ENCODE measurements around the gene PICK1.

The PICK1 gene

DNA sequence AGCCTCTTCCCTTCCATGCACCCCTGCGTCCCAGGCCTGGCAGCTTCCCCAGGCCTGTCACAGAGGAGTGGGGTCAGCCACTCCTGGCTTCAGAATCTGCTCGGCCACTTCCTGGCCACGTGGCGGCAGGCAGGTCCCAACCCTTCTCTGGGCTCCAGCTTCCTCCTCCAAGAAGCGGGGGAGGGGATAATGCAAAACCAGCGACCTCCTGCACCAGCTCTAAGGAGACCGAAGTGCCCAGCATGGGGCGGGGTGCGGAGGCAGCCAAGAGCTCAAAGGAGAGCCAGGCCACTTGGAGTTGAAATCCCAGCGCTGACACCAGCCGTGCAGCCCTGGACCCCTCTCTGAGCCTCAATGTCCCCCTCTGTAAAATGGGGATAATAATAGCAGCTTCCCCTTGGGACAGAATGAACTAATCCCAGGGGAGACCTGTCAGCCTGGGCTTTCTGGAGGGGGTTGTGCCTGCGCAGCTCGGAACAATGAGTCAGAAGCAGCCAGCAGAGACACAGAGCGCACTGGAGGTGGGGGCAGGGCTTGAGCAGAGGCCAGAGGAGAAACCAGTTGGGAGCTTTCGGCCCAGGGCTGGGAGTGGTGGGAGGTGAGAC lies 22.8 kb upstream of the PICK1 start (continued):
- TF ChIP-seq ZNF555 (tag by site-specific recombination; conservative IDR thresholded peaks at IDR 0.05) (no peak), ZNF558 (tag by site-specific recombination; IDR thresholded peaks at IDR 0.05) (no peak), ZNF202 (tag by site-specific recombination; IDR thresholded peaks at IDR 0.05; ENCODE audit: borderline replicate concordance) (no peak), SP7 (tag by site-specific recombination; IDR thresholded peaks at IDR 0.05) (peak; percentile 78), ZNF24 (tag by site-specific recombination; IDR thresholded peaks at IDR 0.05) (peak; percentile 93), ZNF596 (tag by site-specific recombination; IDR thresholded peaks at IDR 0.05) (no peak), ZEB2 (tag by site-specific recombination; IDR thresholded peaks at IDR 0.05) (peak; percentile 73), ZNF2 (tag by site-specific recombination; IDR thresholded peaks at IDR 0.05) (peak; percentile 81), EGR2 (tag by site-specific recombination; IDR thresholded peaks at IDR 0.05; ENCODE audit: low read depth) (0 out of 2 replicates have a peak, but pooled peaks have one; percentile 23)
- TF ChIP-seq, protein P1, sequence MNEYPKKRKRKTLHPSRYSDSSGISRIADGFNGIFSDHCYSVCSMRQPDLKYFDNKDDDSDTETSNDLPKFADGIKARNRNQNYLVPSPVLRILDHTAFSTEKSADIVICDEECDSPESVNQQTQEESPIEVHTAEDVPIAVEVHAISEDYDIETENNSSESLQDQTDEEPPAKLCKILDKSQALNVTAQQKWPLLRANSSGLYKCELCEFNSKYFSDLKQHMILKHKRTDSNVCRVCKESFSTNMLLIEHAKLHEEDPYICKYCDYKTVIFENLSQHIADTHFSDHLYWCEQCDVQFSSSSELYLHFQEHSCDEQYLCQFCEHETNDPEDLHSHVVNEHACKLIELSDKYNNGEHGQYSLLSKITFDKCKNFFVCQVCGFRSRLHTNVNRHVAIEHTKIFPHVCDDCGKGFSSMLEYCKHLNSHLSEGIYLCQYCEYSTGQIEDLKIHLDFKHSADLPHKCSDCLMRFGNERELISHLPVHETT (tag by site-specific recombination; IDR thresholded peaks at IDR 0.05): peak; percentile 85
- TF ChIP-seq, protein P2, sequence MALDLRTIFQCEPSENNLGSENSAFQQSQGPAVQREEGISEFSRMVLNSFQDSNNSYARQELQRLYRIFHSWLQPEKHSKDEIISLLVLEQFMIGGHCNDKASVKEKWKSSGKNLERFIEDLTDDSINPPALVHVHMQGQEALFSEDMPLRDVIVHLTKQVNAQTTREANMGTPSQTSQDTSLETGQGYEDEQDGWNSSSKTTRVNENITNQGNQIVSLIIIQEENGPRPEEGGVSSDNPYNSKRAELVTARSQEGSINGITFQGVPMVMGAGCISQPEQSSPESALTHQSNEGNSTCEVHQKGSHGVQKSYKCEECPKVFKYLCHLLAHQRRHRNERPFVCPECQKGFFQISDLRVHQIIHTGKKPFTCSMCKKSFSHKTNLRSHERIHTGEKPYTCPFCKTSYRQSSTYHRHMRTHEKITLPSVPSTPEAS (tag by site-specific recombination; IDR thresholded peaks at IDR 0.05): peak; percentile 19; the same call in 1 of the 2 replicates
- TF ChIP-seq, protein P3, sequence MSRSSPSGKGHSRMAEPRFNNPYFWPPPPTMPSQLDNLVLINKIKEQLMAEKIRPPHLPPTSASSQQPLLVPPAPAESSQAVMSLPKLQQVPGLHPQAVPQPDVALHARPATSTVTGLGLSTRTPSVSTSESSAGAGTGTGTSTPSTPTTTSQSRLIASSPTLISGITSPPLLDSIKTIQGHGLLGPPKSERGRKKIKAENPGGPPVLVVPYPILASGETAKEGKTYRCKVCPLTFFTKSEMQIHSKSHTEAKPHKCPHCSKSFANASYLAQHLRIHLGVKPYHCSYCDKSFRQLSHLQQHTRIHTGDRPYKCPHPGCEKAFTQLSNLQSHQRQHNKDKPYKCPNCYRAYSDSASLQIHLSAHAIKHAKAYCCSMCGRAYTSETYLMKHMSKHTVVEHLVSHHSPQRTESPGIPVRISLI (tag by site-specific recombination; IDR thresholded peaks at IDR 0.05): no peak
- TF ChIP-seq, protein P4, sequence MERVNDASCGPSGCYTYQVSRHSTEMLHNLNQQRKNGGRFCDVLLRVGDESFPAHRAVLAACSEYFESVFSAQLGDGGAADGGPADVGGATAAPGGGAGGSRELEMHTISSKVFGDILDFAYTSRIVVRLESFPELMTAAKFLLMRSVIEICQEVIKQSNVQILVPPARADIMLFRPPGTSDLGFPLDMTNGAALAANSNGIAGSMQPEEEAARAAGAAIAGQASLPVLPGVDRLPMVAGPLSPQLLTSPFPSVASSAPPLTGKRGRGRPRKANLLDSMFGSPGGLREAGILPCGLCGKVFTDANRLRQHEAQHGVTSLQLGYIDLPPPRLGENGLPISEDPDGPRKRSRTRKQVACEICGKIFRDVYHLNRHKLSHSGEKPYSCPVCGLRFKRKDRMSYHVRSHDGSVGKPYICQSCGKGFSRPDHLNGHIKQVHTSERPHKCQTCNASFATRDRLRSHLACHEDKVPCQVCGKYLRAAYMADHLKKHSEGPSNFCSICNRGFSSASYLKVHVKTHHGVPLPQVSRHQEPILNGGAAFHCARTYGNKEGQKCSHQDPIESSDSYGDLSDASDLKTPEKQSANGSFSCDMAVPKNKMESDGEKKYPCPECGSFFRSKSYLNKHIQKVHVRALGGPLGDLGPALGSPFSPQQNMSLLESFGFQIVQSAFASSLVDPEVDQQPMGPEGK (tag by site-specific recombination; IDR thresholded peaks at IDR 0.05): peak; percentile 83

DNA sequence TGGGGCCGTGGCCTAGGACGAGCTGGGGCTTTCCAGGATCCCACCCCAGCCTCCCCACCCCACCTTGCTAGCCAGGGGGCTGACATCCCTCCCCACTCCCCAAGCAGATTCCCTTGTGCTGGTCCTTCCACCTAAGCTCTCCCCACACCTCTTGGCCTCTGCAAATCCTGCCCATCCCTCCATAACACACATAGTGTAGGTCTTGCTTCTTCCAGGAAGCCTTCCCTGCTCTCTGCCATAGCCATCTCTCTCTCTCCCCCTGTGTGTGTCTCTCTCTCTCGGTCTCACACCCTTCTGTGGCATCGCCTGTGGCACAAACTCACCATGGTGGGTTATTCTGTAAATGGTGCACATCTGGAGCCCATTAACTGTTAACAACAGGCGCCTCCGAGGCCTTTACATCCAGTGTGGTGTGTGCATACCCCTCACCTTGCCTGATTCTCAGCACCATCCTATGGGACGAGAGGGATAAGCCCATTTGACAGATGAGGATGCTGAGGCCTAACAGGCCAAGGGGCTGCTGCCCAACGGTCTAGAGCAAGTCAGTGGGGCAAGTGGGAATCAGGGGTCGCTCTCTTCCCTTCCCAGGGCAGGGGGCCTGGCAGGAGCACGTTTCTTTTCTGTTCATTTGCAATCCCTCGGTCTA lies 22.2 kb upstream of the PICK1 start:
- no peak overlapping the region for H3K4me3 ChIP-seq (ENCODE audit: low read depth, low read length)
- POLR2A ChIA-PET: interaction anchor here (0.5 to 1.4 kb wide), 6 partner anchors 16 to 228 kb away, joined by 3 to 6 read pairs (median 4); partner anchors contain the start of gene GCAT
- no peaks in the 10 kb centered on the region for H3K9me3 ChIP-seq (ENCODE audit: control insufficient read depth, insufficient read depth, low read depth, low read length)
- TF ChIP-seq ZNF10 (tag by site-specific recombination; IDR thresholded peaks at IDR 0.05): no peak
- TF ChIP-seq, protein P5, sequence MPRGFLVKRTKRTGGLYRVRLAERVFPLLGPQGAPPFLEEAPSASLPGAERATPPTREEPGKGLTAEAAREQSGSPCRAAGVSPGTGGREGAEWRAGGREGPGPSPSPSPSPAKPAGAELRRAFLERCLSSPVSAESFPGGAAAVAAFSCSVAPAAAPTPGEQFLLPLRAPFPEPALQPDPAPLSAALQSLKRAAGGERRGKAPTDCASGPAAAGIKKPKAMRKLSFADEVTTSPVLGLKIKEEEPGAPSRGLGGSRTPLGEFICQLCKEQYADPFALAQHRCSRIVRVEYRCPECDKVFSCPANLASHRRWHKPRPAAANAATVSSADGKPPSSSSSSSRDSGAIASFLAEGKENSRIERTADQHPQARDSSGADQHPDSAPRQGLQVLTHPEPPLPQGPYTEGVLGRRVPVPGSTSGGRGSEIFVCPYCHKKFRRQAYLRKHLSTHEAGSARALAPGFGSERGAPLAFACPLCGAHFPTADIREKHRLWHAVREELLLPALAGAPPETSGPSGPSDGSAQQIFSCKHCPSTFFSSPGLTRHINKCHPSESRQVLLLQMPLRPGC (tag by site-specific recombination; IDR thresholded peaks at IDR 0.05): 0 out of 2 replicates have a peak, but pooled peaks have one; percentile 2
- no peaks in the 10 kb centered on the region for H3K36me3 ChIP-seq (ENCODE audit: control insufficient read depth in 2 of 2, insufficient read depth in 1 of 2, low read length in 2 of 2)
- H3K4me1 ChIP-seq (ENCODE audit: control insufficient read depth, insufficient read depth, low read length): no peaks in the 10 kb centered on the region
- CTCF ChIA-PET: interaction anchor here (0.6 to 1.5 kb wide), 4 partner anchors 17 to 490 kb away, joined by 4 to 11 read pairs (median 4); no protein-coding TSS in a partner anchor
- H3K27ac ChIP-seq (ENCODE audit: extremely low read depth, low read depth, low read length): no peak overlapping the region
